Activated CD8-positive, alpha-beta T cell treated with anti-CD3 and anti-CD28 coated beads for 36 hours (primary cell): ENCODE measurements around the gene ING1. TPM values are rescaled to one million over a fixed set of nuclear protein-coding genes. Genes with fewer than 3 reads are reported as not detected.
"Not testable (repeated sequence)": the region's sequence is repeated elsewhere in the genome, so short reads cannot be mapped to it uniquely, and the experiment has no call there.

Experiments
- ATAC-seq: fragments of 200-7000 bp; cut with Tn5 transposase; one replicate; pipeline ENCODE4 v1.10.0; 2021; ENCODE audit warnings: mild to moderate bottlenecking, moderate library complexity
- CTCF ChIA-PET: fragments of 350-600 bp; sonication (Branson Sonifier 250); formaldehyde crosslinking; loops from one replicate; lab custom pipeline; 2021; ENCODE audit warnings: antibody characterized with exemption; lab: Charles Lee
- POLR2A ChIA-PET: fragments of 350-600 bp; sonication (Branson Sonifier 250); formaldehyde crosslinking; loops from one replicate; lab custom pipeline; 2021; ENCODE audit warnings: antibody characterized with exemption; lab: Charles Lee
- DNase-seq: peaks from one replicate; pipeline ENCODE4 v3.0.0-alpha.2; 2020
- H3K27ac Mint-ChIP-seq: one replicate; pipeline ENCODE4 v1.8.0; 2021; ENCODE audit warnings: mild to moderate bottlenecking, mixed read lengths
- H3K27me3 Mint-ChIP-seq: one replicate; pipeline ENCODE4 v1.8.0; 2021; ENCODE audit warnings: mixed read lengths
- H3K36me3 Mint-ChIP-seq: one replicate; pipeline ENCODE4 v1.8.0; 2021; ENCODE audit warnings: low read depth, mixed read lengths
- H3K4me1 Mint-ChIP-seq: one replicate; pipeline ENCODE4 v1.8.0; 2021; ENCODE audit warnings: low read depth, mixed read lengths
- H3K4me3 Mint-ChIP-seq: one replicate; pipeline ENCODE4 v1.8.0; 2021; ENCODE audit warnings: mild to moderate bottlenecking, moderate library complexity, mixed read lengths
- H3K9me3 Mint-ChIP-seq: one replicate; pipeline ENCODE4 v1.8.0; 2021; ENCODE audit warnings: mixed read lengths
- CTCF ChIP-seq: fragments of 200-600 bp; IDR thresholded peaks from one replicate; pipeline ENCODE4 v1.8.0; 2022; ENCODE audit warnings: antibody characterized with exemption, mild to moderate bottlenecking
- intact Hi-C: fragments of 100-400 bp; cut with micrococcal nuclease; formaldehyde crosslinking; loops from one replicate; pipeline ENCODE4 v1.10.0; 2022
- total RNA-seq, 2 experiments: library from RNA; stranded (reverse); gene quantifications; one replicate each; pipeline ENCODE4 v1.2.3, GENCODE V29; 2021

ING1 gene
- total RNA-seq, 2 experiments from 2014 or later: 22.0 to 22.2 TPM

- H3K4me1 Mint-ChIP-seq: peaks cover 33% of the 10 kb centered on the region
- H3K27ac Mint-ChIP-seq: peak overlapping the region; percentile 20
- intact Hi-C loops: no loop called here
- H3K27me3 Mint-ChIP-seq: no peaks in the 10 kb centered on the region
- no peak overlapping the region for H3K4me3 Mint-ChIP-seq
- DNase-seq (no peak), ATAC-seq (no peak)
- H3K9me3 Mint-ChIP-seq: no peaks in the 10 kb centered on the region
- ChIA-PET CTCF (interaction anchor here (1.0 kb wide), 1 partner anchor 77 kb away, joined by 3 read pairs; no protein-coding TSS in a partner anchor), POLR2A (no interaction called here)
- no peak for TF ChIP-seq CTCF
- peaks cover 23% of the 10 kb centered on the region for H3K36me3 Mint-ChIP-seq
Observed at GRCh38 chr13:110723598-110723997, 10.1 kb downstream of the ING1 start.

GRCh38 chr13:110726153-110726552 lies 12.7 kb downstream of the ING1 start:
- H3K9me3 Mint-ChIP-seq, H3K36me3 Mint-ChIP-seq, H3K27me3 Mint-ChIP-seq, H3K4me3 Mint-ChIP-seq, intact Hi-C loops, CTCF ChIA-PET: not testable (repeated sequence)
- peaks cover 22% of the 10 kb centered on the region for H3K4me1 Mint-ChIP-seq
- peak overlapping the region; percentile 82 for H3K27ac Mint-ChIP-seq
- POLR2A ChIA-PET: interaction anchor here (1.8 kb wide), 1 partner anchor 14 kb away, joined by 5 read pairs; no protein-coding TSS in a partner anchor
- peak; percentile 20 for DNase-seq
- peak; percentile 49 for ATAC-seq

GRCh38 chr13:110726726-110727125 lies 13.2 kb downstream of the ING1 start:
- DNase-seq: peak; percentile 87

GRCh38 chr13:110731072-110731471 lies 17.6 kb downstream of the ING1 start:
- ATAC-seq (no peak), DNase-seq (no peak)
- no peaks in the 10 kb centered on the region for H3K27me3 Mint-ChIP-seq
- POLR2A ChIA-PET: interaction anchor here (0.6 kb wide), 1 partner anchor 213 kb away, joined by 3 read pairs; no protein-coding TSS in a partner anchor
- no peak overlapping the region for H3K4me3 Mint-ChIP-seq
- CTCF ChIA-PET: no interaction called here
- intact Hi-C loops: no loop called here
- peaks cover 4% of the 10 kb centered on the region for H3K36me3 Mint-ChIP-seq
- TF ChIP-seq CTCF: no peak
- H3K9me3 Mint-ChIP-seq: peaks cover 2% of the 10 kb centered on the region
- H3K4me1 Mint-ChIP-seq: peaks cover 23% of the 10 kb centered on the region
- no peak overlapping the region for H3K27ac Mint-ChIP-seq

More at GRCh38 chr13:110726726-110727125, 13.2 kb downstream of the ING1 start:
- H3K27me3 Mint-ChIP-seq: no peaks in the 10 kb centered on the region
- TF ChIP-seq CTCF: no peak
- H3K36me3 Mint-ChIP-seq: peaks cover 2% of the 10 kb centered on the region
- ChIA-PET CTCF (no interaction called here), POLR2A (interaction anchor here (1.8 kb wide), 1 partner anchor 14 kb away, joined by 5 read pairs; no protein-coding TSS in a partner anchor)
- peak overlapping the region; percentile 82 for H3K27ac Mint-ChIP-seq
- peaks cover 22% of the 10 kb centered on the region for H3K4me1 Mint-ChIP-seq
- peak overlapping the region; percentile 28 for H3K4me3 Mint-ChIP-seq
- H3K9me3 Mint-ChIP-seq: no peaks in the 10 kb centered on the region
- intact Hi-C loops: no loop called here
- ATAC-seq: peak; percentile 98

GRCh38 chr13:110734561-110734960 lies 21.1 kb downstream of the ING1 start:
- H3K4me3 Mint-ChIP-seq: no peak overlapping the region
- ATAC-seq: no peak
- peaks cover 2% of the 10 kb centered on the region for H3K9me3 Mint-ChIP-seq
- H3K36me3 Mint-ChIP-seq: peaks cover 6% of the 10 kb centered on the region
- H3K4me1 Mint-ChIP-seq: peaks cover 6% of the 10 kb centered on the region
- POLR2A ChIA-PET: no interaction called here
- H3K27me3 Mint-ChIP-seq: no peaks in the 10 kb centered on the region
- CTCF ChIA-PET: no interaction called here
- intact Hi-C loops: no loop called here
- H3K27ac Mint-ChIP-seq: no peak overlapping the region
- DNase-seq: no peak
- TF ChIP-seq CTCF: no peak
